Gastrocnemius medialis (tissue), 4 donors: ENCODE data around the gene TRIM52. TPM values are rescaled to one million over a fixed set of nuclear protein-coding genes. Genes with fewer than 3 reads are reported as not detected.

Experiments
- ATAC-seq, 2 donors: fragments of 150-250 bp; one replicate each; pipeline ENCODE4 v1.9.1; 2016
- DNase-seq, 2 donors: peaks; one replicate each; pipeline ENCODE4 v3.0.0-alpha.2; 2019
- H3K27ac ChIP-seq, 4 donors: fragments of 200-600 bp; sonication (generic); 1 replicate in 1 of 4; 2 replicates in 3 of 4; pipeline ENCODE4 v1.5.1; 2016 to 2018; ENCODE audit warnings: mild to moderate bottlenecking in 2 of 4, moderate library complexity in 1 of 4
- H3K27me3 ChIP-seq, 3 donors: fragments of 200-600 bp; sonication (generic) in 2 of 3; 1 replicate in 1 of 3; 2 replicates in 2 of 3; pipeline versions ENCODE4 v1.5.1 to v1.6.0; 2016 to 2019; ENCODE audit warnings: mild to moderate bottlenecking in 1 of 3, moderate library complexity in 1 of 3
- H3K36me3 ChIP-seq, 2 donors: fragments of 200-600 bp; sonication (generic) in 1 of 2; one replicate each; pipeline ENCODE4 v1.5.1; 2017 to 2018
- H3K4me1 ChIP-seq, 2 donors: fragments of 200-600 bp; sonication (generic) in 1 of 2; one replicate each; pipeline ENCODE4 v1.5.1; 2016 to 2017; ENCODE audit warnings: mild to moderate bottlenecking in 2 of 2
- H3K4me3 ChIP-seq, 4 donors: fragments of 200-600 bp; sonication (generic) in 3 of 4; 1 replicate in 1 of 4; 2 replicates in 3 of 4; pipeline ENCODE4 v1.5.1; 2016 to 2019; ENCODE audit warnings: mild to moderate bottlenecking in 2 of 4
- H3K9me3 ChIP-seq, 3 donors: fragments of 200-600 bp; sonication (generic) in 2 of 3; 1 replicate in 1 of 3; 2 replicates in 2 of 3; pipeline ENCODE4 v1.5.1; 2016 to 2019
- POLR2A ChIP-seq, 2 donors: fragments of 450-650 bp; IDR thresholded peaks; one replicate each; pipeline ENCODE4 v1.6.1; 2017; ENCODE audit warnings: antibody characterized with exemption in 2 of 2, mild to moderate bottlenecking in 2 of 2, moderate library complexity in 2 of 2
- in situ Hi-C, 4 donors: fragments of 200-750 bp; cut with MboI; loops; one replicate each; pipeline versions ENCODE4 v1.15.0 to v1.8.0; 2017; ENCODE audit warnings: low sequenced_read_pairs in 4 of 4
- intact Hi-C: fragments of 100-400 bp; cut with DNase I; formaldehyde crosslinking; loops from one replicate; pipeline ENCODE4 v1.15.1; 2023; ENCODE audit warnings: low total_unique reads
- total RNA-seq, 4 donors: library from RNA; depleted of rRNA; stranded (reverse); fragments of >200 nt; gene quantifications; one replicate each; pipeline versions ENCODE4 v1.1.0 to v1.2.3, GENCODE V29; 2016
- TF ChIP-seq, protein P1 (sequence below), 5 experiments: fragments of 450-650 bp in 3 of 5; fragments of 200-600 bp in 2 of 5; sonication (generic) in 2 of 5; IDR thresholded peaks in 4 of 5; conservative IDR thresholded peaks in 1 of 5; 1 replicate in 4 of 5; 2 replicates in 1 of 5; pipeline ENCODE4 v1.5.1; 2016 to 2019; ENCODE audit warnings: antibody characterized with exemption in 5 of 5, mild to moderate bottlenecking in 3 of 5, moderate library complexity in 3 of 5

Gene TRIM52
- total RNA-seq, 4 donors from 2014 or later: 1.3 to 4.9 (median 3.4) TPM

DNA sequence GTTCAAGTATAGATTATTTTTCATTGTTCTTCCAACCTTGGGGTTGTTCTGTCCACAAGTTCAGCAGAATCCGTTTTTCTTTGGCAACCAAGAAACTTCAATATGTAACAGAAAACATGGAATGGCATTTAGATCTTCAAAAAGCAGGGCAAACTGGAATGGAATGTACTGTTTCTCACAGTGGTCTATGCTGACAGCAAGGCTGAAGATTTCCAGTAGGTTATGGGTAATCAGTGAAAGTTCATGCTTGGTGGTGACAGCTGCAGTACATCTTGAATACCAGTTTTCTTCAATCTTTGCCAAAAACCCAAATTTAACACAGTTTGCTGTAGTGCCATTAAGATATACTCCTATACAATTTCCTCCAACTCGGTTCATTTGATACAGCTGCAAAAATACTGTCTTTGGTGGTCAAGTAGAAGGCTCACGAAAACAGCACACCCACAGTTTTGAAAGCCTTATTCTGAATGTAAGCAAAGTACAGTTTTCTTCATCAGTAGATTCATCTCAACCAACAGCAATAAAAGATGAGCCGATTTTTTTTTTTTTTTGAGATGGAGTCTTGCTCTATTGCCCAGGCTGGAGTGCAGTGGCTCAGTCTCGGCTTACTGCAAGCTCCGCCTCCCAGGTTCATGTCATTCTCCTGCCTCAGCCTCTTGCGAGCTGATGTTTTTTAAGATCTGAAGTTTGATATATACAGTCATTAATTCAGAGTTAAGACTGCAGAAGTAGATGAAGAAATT, 4.9 kb downstream of the TRIM52 start:
- ATAC-seq: no peak
- no peak for DNase-seq
- Histone ChIP-seq H3K4me3 (no peak overlapping the region), H3K4me1 (peaks cover 70 to 82% of the 10 kb centered on the region in 2 donors), H3K36me3 (peaks cover 0 to 17% of the 10 kb centered on the region in 2 donors), H3K27ac (peak overlapping the region in 1 of 4 donors; percentile 2), H3K9me3 (no peaks in the 10 kb centered on the region), H3K27me3 (no peaks in the 10 kb centered on the region)
- TF ChIP-seq, protein P1, sequence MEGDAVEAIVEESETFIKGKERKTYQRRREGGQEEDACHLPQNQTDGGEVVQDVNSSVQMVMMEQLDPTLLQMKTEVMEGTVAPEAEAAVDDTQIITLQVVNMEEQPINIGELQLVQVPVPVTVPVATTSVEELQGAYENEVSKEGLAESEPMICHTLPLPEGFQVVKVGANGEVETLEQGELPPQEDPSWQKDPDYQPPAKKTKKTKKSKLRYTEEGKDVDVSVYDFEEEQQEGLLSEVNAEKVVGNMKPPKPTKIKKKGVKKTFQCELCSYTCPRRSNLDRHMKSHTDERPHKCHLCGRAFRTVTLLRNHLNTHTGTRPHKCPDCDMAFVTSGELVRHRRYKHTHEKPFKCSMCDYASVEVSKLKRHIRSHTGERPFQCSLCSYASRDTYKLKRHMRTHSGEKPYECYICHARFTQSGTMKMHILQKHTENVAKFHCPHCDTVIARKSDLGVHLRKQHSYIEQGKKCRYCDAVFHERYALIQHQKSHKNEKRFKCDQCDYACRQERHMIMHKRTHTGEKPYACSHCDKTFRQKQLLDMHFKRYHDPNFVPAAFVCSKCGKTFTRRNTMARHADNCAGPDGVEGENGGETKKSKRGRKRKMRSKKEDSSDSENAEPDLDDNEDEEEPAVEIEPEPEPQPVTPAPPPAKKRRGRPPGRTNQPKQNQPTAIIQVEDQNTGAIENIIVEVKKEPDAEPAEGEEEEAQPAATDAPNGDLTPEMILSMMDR (IDR thresholded peaks at IDR 0.05 in 4 of 5, conservative IDR thresholded peaks at IDR 0.05 in 1 of 5): no peak
- intact Hi-C loops (no loop called here), in situ Hi-C loops (no loop called here)

DNA sequence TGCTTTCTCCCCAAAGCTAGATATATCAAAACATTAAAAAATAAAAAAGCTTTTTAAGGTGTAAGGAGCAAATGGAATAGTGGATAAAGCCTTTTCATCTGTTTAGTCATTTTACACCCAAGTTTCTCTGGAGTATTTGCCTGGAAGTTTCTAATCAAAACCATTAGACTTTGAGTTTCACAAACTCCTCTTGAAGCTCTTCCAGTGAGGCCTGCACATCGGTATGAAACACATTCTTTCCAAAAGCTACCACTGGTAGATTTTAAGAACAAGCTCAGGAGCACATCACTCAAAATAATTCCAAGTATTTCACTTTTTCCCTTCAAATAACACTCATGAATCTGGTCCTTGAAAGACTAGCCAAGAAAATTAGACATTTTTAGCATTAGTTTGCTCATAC, 5.7 kb downstream of the TRIM52 start:
- Histone ChIP-seq H3K9me3 (no peaks in the 10 kb centered on the region), H3K4me3 (no peak overlapping the region), H3K27ac (peak overlapping the region in 1 of 4 donors; percentile 52), H3K36me3 (peaks cover 0 to 18% of the 10 kb centered on the region in 2 donors), H3K27me3 (no peaks in the 10 kb centered on the region), H3K4me1 (peaks cover 76 to 83% of the 10 kb centered on the region in 2 donors)
- no peak for TF ChIP-seq POLR2A (IDR thresholded peaks at IDR 0.05)
- TF ChIP-seq, protein P1 (IDR thresholded peaks at IDR 0.05 in 4 of 5, conservative IDR thresholded peaks at IDR 0.05 in 1 of 5): no peak
- no peak for ATAC-seq
- in situ Hi-C loops: no loop called here
- no peak for DNase-seq
- intact Hi-C loops: no loop called here

DNA sequence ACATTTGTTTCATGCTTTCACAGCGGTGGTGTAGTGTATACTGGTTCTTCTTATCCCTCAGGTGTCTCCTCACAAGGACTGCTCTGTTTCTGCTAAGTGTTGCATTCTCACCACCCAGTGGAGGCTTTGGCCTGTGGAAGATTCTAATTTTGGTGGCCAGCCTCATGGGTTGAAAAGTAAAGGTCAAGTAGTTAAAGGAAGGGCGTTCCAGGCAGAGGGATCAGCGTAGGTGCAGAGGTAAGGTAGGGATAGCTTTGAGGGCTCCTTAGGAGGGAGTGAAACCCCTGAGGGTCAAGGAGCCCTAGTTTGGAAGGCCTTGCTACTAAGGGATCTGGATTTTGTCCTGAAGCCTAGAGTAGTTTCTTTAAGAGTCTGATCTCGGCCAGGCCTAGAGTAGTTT, 12.7 kb downstream of the TRIM52 start:
- intact Hi-C loops (loop anchor here (5.0 kb wide), 1 partner anchor 446 kb away; the partner anchor contains the start of gene MGAT1), in situ Hi-C loops (no loop called here)
- peaks cover 0 to 11% of the 10 kb centered on the region in 2 donors for H3K36me3 ChIP-seq
- DNase-seq (no peak), ATAC-seq (no peak)
- H3K9me3 ChIP-seq: no peaks in the 10 kb centered on the region
- H3K4me3 ChIP-seq: peak overlapping the region; percentile 34 to 97 (median 86)
- peaks cover 58 to 62% of the 10 kb centered on the region in 2 donors for H3K4me1 ChIP-seq
- no peak for TF ChIP-seq POLR2A (IDR thresholded peaks at IDR 0.05)
- TF ChIP-seq, protein P1 (IDR thresholded peaks at IDR 0.05 in 4 of 5, conservative IDR thresholded peaks at IDR 0.05 in 1 of 5): no peak
- peak overlapping the region; percentile 94 to 99 (median 96) for H3K27ac ChIP-seq
- no peaks in the 10 kb centered on the region for H3K27me3 ChIP-seq

DNA sequence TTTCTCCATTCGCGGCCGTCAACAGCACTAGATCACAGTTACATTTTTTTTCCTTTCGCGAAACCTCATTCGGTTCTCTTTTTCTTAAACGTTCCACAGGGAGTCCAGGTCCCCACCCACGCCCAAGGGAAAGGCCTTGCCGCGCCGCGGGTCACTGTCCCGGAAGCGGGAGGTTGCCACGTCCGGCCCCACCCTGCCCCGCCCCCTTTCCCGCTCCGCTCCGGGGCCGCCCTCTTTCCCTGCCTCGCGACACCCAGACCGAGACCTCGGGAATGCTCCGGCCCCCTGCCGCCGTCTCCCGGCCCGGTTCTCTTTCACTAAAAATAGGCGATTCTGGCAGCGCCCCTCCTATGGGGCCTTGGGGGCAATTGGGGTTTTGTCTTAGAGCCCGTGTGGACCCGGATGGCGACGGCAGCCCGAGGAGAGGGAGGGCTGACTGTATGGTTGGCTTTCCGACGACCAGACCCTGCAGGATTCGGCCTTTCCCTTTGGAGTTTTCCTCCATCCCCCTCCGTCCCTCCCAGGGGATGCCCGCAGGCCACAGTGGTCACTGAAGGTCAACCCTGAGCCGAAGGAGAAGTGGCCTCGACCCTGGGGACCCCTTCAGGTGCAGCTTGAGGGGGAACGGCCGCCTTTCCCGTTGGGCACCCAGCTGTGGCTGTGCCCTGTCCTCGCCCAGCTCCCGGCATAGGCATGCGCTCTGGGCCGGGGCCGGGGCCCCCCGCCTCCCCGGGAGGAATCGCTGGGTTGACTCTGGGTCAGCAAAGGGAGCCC, 14.5 kb downstream of the TRIM52 start:
- peak; percentile 50 to 59 for ATAC-seq
- DNase-seq: peak; percentile 84 to 91
- Histone ChIP-seq H3K4me3 (peak overlapping the region; percentile 77 to 97 (median 86)), H3K36me3 (peaks cover 0 to 14% of the 10 kb centered on the region in 2 donors), H3K27ac (peak overlapping the region; percentile 94 to 99 (median 96)), H3K27me3 (no peaks in the 10 kb centered on the region), H3K9me3 (no peaks in the 10 kb centered on the region), H3K4me1 (peaks cover 59 to 60% of the 10 kb centered on the region in 2 donors)
- intact Hi-C loops: loop anchor here (1.0 to 5.0 kb wide), 3 partner anchors 14 to 444 kb away; partner anchors contain the start of genes MGAT1 and TRIM52
- in situ Hi-C loops: no loop called here
- peak; percentile 86 to 92 for TF ChIP-seq POLR2A (IDR thresholded peaks at IDR 0.05)
- TF ChIP-seq, protein P1 (IDR thresholded peaks at IDR 0.05 in 4 of 5, conservative IDR thresholded peaks at IDR 0.05 in 1 of 5): no peak
